GM18498 (cell line): ENCODE measurements around the gene EFTUD2.

Experiments used
- ATAC-seq: cut with Tn5 transposase; IDR thresholded peaks from one replicate; pipeline ENCODE4 v1.9.1; 2021; ENCODE audit warnings: mild to moderate bottlenecking, moderate library complexity; ENCODE audit not compliant: unreplicated experiment

EFTUD2 gene

GRCh38 chr17:44925731-44926697 lies 26.8 kb upstream of the EFTUD2 start:
- ATAC-seq = no peak

GRCh38 chr17:44924107-44924544 lies 24.9 kb upstream of the EFTUD2 start:
- ATAC-seq = no peak

- ATAC-seq = no peak
These were observed 23.7 kb upstream of the EFTUD2 start for GRCh38 chr17:44922746-44923470.

GRCh38 chr17:44922136-44922535 lies 22.9 kb upstream of the EFTUD2 start:
- no peak for ATAC-seq

GRCh38 chr17:44921122-44921882 lies 22.1 kb upstream of the EFTUD2 start:
- ATAC-seq = no peak

- ATAC-seq = no peak
These were observed 21.3 kb upstream of the EFTUD2 start for GRCh38 chr17:44920565-44920940.

- peak; percentile 88 for ATAC-seq
These were observed 20.8 kb upstream of the EFTUD2 start for GRCh38 chr17:44919885-44920564.

- ATAC-seq = no peak
These were observed 20.2 kb upstream of the EFTUD2 start for GRCh38 chr17:44919411-44919810.

GRCh38 chr17:44918006-44918405 lies 18.8 kb upstream of the EFTUD2 start:
- no peak for ATAC-seq

- no peak for ATAC-seq
These were observed 18.2 kb upstream of the EFTUD2 start for GRCh38 chr17:44917456-44917855.

GRCh38 chr17:44916781-44917241 lies 17.6 kb upstream of the EFTUD2 start:
- no peak for ATAC-seq

- ATAC-seq = no peak
These were observed 16.9 kb upstream of the EFTUD2 start for GRCh38 chr17:44915862-44916780.

- ATAC-seq = no peak
These were observed 16.1 kb upstream of the EFTUD2 start, which contains the start of gene GFAP for GRCh38 chr17:44915321-44915726. Gene GFAP (minus strand): TSS chr17:44915500. CDS start chr17:44915486, 14 bp downstream.

GRCh38 chr17:44914698-44915271 lies 15.5 kb upstream of the EFTUD2 start:
- ATAC-seq = no peak

- no peak for ATAC-seq
These were observed 14.9 kb upstream of the EFTUD2 start for GRCh38 chr17:44914148-44914547.

- no peak for ATAC-seq
These were observed 14.4 kb upstream of the EFTUD2 start for GRCh38 chr17:44913676-44914075.

GRCh38 chr17:44912763-44913544 lies 13.7 kb upstream of the EFTUD2 start:
- no peak for ATAC-seq
